LNCAP (cell line): ENCODE data around the gene TUBB4A.

ENCODE experiments used
- CTCF ChIP-seq: fragments of 450-650 bp; IDR thresholded peaks from 2 replicates; pipeline ENCODE4 v1.5.1; 2017; ENCODE audit warnings: mild to moderate bottlenecking

Gene TUBB4A

GRCh38 chr19:6518145-6518911, 16.2 kb upstream of the TUBB4A start:
- TF ChIP-seq CTCF: no peak

DNA sequence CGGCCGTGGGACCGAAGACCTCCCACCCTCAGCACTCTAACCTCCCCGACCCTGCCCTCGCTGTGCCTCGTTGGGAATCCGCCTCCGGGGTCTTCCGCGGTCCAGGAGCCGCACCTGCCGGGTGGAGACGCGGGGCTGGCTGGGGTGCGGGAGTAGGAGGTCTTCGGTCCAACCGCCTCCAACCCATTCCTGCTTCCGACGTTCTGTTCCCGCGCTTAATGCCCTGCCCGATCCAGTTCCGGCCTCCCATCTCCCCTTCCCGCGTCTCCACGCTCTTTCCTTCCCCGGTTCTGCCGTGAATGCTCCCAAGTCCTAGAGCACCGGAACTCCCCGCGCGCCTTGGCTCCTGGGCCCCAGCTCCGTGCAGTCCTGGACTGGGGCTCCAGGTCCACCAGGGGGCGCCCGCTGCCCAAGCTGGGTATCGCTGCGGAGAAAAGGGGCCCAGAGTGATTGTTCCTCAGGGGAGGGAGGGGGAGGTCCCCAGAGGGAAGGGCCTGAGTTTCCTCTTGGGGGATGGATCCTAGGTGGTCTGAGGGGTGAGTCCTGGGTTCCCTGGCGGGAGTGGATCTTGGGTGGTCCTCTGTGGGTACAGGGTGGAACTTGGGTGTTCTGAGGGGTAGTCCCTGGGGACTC, 14.7 kb upstream of the TUBB4A start:
- peak; percentile 98 for TF ChIP-seq CTCF

- no peak for TF ChIP-seq CTCF
Measured at GRCh38 chr19:6516018-6516658, 14.0 kb upstream of the TUBB4A start.

DNA sequence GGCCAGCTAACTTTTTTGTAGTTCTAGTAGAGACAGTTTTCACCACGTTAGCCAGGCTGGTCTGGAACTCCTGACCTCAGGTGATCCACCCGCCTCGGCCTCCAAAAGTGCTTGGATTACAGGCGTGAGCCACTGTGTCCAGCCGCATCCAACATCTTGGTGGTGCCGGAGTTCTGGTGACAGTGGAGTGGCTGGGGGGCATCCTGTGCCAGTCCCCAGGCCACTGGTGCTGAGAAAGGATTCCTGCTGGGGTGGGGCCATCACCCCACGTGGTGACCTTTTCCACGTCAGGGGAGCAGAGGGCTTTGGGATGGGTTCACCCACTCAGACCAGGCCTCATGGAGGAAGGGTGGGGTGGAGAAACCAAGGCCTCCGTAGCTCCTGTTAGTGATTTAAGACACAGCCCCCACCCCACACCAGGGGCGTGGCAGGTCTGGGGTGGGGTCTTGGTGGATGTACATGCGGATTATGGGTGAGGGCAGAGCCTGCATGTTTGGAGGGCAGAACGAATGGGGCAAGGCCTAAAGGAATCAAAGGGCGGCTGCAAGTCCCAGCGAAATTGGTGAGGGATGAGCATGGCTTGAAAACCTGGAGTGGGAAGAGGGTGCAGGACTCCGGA, 12.9 kb upstream of the TUBB4A start:
- TF ChIP-seq CTCF: no peak

DNA sequence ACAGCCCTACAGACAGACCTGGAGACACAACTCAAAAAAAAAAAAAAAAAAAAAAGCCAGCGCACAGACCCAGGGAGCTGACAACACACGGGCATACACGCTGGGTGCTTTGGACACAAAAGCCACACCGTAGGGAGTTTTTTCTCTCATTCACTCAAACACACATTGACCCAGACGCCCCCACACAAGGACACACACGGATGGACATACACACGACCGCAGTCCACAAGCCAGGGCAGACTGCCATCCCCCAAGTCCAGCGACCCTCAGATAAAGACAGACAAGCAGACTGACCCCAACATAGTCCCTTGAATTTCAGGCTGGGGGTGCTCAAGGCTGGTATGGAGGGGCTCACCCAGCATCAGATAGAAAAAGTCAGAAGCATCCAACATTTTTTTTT, 12.0 kb upstream of the TUBB4A start:
- TF ChIP-seq CTCF: no peak

DNA sequence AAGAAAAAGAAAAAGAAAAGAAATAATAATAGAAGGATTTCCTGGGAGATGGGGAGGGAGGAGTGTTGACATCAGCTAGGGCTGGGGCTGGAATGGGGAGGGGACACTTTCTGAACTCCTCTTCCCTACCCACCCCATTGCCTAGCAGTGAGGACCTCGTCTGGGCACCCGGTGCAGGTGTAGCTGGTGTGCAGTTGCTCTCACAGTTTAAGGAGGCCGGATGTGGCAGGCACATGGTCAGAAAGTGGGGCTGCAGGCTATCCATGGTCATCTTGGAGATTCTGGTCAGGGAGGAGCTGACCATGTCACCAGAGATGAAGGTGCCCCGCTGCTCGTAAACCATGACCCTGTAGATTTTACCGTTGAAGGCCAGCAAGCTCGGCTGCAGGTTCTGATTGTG, 8.5 kb upstream of the TUBB4A start:
- TF ChIP-seq CTCF: no peak

GRCh38 chr19:6509118-6509971, 7.2 kb upstream of the TUBB4A start:
- TF ChIP-seq CTCF: no peak
